Neural cell (in vitro differentiated cells): ENCODE results near the gene ZNF154.

Experiments
- CTCF ChIP-seq: fragments of 450-650 bp; IDR thresholded peaks from 2 replicates; pipeline ENCODE4 v1.5.1; 2014; ENCODE audit warnings: antibody characterized with exemption, mild to moderate bottlenecking, moderate library complexity; ENCODE audit not compliant: poor library complexity, severe bottlenecking
- EZH2 ChIP-seq: fragments of 200-600, 300-800 bp; shearing (Covaris generic), sonication (generic); IDR thresholded peaks from 2 replicates; pipeline ENCODE4 v1.6.1; 2014; ENCODE audit warnings: antibody characterized with exemption, low read length, borderline replicate concordance, mild to moderate bottlenecking; ENCODE audit not compliant: insufficient read depth, poor library complexity, severe bottlenecking
- POLR2AphosphoS5 ChIP-seq: IDR thresholded peaks from 2 replicates; pipeline ENCODE4 v1.6.1; 2012
- RAD21 ChIP-seq: fragments of 450-650 bp; conservative IDR thresholded peaks from 2 replicates; pipeline ENCODE4 v1.6.1; 2014; ENCODE audit warnings: antibody characterized with exemption, mild to moderate bottlenecking, moderate library complexity
- REST ChIP-seq: IDR thresholded peaks from 2 replicates; pipeline ENCODE4 v1.6.1; 2012; ENCODE audit warnings: borderline replicate concordance
- SMC3 ChIP-seq: fragments of 450-650 bp; conservative IDR thresholded peaks from 2 replicates; pipeline ENCODE4 v1.6.1; 2014; ENCODE audit warnings: antibody characterized with exemption, mild to moderate bottlenecking, moderate library complexity; ENCODE audit not compliant: poor library complexity

- TF ChIP-seq POLR2AphosphoS5 (no peak), EZH2 (no peak), SMC3 (no peak), CTCF (no peak), REST (no peak), RAD21 (no peak)
These were observed 612 bp upstream of the ZNF154 start for GRCh38 chr19:57709616-57710015.
